COLO829 (cell line): ENCODE measurements around the gene GLP2R.
"Not testable (repeated sequence)": the region's sequence is repeated elsewhere in the genome, so short reads cannot be mapped to it uniquely, and the experiment has no call there.

Experiments
- DNase-seq: peaks from one replicate; pipeline ENCODE4 v3.0.0; 2012; ENCODE audit warnings: low spot score

The GLP2R gene, protein sequence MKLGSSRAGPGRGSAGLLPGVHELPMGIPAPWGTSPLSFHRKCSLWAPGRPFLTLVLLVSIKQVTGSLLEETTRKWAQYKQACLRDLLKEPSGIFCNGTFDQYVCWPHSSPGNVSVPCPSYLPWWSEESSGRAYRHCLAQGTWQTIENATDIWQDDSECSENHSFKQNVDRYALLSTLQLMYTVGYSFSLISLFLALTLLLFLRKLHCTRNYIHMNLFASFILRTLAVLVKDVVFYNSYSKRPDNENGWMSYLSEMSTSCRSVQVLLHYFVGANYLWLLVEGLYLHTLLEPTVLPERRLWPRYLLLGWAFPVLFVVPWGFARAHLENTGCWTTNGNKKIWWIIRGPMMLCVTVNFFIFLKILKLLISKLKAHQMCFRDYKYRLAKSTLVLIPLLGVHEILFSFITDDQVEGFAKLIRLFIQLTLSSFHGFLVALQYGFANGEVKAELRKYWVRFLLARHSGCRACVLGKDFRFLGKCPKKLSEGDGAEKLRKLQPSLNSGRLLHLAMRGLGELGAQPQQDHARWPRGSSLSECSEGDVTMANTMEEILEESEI

GRCh38 chr17:9825641-9826150, at the start of gene GLP2R:
TSS of gene GLP2R (plus strand) at chr17:9825924. CDS start at chr17:9826064, 140 bp downstream.
- no peak for DNase-seq

- DNase-seq = no peak
These were observed 48.8 kb upstream of the GLP2R start for GRCh38 chr17:9776911-9777310.

DNA sequence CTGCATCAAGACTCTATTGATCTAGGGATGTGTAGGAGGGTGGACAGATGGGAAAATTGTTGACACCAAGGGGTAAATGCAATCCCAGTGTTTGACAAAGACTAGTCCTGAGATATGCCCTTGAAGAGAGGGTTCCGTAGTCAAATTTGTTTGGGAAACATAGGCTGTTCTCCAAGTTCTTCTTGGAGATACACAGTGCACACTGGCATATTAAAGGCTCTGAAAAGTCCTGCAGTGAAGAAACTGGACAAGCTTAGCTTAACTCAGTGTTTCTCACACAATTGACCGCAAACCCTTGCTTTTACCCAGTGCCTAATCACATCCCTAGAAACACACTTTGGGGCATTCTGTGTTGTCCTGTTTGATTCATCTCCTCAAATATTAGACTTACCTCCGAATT, 45.2 kb upstream of the GLP2R start:
- no peak for DNase-seq

- no peak for DNase-seq
These were observed 42.7 kb upstream of the GLP2R start for GRCh38 chr17:9783050-9783449.

DNA sequence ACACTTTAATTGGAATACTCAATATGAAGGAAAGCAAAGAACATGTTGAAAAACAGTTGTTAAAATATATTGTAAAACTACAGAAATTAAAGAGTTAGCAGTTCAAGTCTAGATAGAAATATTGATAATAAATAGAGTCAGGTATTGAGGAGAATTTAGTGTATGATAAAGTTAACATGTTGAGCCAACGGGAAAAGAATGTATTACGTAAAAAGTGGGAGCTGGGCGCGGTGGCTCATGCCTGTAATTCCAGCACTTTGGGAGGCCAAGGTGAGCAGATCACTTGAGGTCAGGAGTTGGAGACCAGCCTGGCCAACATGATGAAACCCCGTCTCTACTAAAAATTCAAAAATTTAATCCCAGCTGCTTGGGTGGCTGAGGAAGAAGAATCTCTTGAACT, 42.3 kb upstream of the GLP2R start:
- DNase-seq = not testable (repeated sequence)

DNA sequence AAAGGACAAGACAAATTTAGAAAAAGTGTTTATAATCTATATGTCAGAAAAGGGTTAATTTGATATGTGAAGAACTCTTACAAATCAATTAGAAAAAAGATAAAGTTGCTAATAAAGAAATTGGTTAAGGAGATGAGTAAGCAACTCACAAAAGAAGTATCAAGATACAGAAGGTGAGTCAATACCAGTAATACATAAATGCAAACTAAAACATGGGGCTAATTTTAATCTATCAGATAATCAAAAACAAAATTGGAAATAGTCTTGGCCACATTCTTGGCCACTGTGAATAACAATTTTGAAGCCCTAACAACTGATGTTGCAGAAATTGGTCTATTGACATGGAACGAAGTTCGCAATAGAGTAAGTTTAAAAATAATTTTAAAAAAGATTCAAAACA, 41.2 kb upstream of the GLP2R start:
- no peak for DNase-seq

DNA sequence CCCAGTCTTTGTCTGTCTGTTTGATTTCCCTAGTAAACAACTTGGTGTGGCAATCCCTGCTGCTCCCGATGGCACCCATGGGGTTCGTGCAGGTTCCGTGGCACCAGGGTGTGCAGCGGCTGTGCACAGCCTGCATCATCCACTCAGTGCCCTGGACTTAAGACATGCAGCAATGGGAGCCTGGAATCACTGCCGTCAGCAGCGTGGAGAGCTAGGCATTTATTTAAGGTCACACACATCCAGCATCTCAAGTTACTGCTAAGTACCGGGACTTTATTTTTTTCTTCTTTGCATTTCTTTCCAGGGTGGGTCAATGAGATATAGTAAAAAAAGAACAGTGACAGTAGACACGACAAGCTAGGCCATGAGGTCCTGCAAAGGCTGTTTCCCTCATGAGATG, 37.1 kb upstream of the GLP2R start:
- DNase-seq = no peak

DNA sequence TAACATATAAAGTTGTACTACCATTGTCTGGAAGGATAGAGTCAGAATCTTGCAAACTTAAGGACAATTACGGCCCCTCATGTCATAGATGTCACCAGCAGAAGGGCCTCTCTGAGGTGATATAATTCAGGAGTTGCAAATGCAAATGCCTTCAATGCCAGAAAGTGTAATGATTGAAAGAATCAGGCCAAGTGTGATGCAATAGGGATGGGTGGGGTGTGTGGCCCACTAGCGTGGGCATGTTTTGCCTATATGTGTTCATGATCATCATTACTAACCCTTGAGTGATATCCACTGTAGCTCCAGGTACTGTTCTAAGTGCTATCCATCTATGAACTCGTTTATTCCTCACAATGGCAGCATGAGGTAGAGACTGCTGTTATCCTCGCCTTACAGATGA, 35.4 kb upstream of the GLP2R start:
- DNase-seq = no peak

DNA sequence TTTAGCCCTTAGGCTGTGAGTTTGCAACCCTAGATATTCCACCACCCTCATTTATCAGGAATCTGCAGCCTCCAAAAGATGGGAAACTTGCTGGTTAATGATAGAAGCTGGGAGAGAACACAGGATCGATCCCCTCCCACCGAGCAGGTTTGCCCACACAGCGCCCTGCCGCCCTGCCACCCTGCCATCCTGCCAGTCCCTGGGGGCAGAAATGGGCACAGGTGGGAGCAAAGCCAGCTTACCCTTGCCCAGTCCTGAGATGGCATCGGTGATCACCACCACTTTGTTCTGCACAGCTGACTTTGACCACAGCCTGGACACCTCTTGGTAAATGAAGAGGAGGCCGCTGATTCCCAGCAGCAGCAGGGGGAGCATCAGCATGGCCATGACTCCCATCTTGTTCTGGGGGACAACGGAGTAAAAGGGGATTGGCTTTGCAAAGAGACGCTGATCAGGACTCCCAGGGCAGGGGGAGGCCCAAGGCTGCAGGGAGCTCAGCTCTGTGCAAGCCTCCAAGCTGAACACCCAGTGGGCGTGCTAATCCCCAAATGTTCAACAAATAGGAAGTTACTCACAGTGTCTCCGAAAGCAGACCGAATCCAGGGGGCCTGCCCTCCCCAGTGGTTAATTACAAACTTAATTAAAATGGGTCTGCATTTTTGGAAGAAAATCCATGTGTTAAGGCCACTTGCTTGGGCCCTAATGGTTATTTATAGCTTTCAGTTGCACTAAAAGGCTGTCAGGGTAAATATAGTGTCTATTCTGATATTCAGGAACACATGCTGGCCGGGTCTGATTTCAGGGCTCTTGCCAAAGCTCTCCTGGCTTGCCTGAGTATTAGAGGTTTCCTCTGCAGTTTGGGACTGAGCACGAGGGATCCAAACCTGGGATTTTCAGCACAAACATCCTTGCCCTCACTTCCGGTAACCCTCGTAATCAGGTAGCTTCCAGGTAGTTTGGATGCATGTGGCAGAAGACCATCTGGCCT, 34.5 kb upstream of the GLP2R start, which contains the start of gene DHRS7C:
DHRS7C (minus strand) TSS at position 704 of the 988 bp plus-strand sequence; CDS start at position 396, 308 bp downstream.
- no peak for DNase-seq

DNA sequence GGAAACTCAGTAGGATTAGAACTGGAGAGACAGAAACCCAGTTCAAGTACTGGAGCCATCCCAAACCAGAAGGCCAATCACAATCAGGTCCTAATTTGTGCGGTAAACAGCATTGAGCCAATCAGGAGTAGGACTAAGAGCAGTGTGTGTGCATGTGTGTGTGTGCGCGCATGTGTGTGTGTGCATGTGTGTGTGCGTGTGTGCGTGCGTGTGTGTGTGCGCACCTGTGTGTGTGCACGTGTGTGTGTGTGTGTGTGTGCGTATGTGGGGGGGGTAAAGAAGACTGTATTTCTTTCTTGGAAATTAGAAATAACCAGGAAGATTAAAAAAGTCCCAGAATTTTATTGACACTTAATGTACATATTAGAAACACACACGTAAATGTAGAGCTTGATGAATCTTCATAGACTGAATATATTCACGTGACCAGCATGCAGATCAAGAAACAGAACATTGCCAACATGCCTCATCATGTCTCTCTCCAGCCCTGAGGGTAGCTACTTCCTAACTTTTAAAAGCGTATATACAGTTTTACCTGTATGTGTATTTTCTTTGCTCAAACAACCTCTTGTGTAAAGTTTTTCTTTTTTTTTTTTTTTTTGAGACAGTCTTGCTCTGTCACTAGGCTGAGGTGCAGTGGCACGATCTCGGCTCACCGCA, 33.4 kb upstream of the GLP2R start:
- DNase-seq = no peak

GRCh38 chr17:9798008-9798407, 27.7 kb upstream of the GLP2R start:
- no peak for DNase-seq

DNA sequence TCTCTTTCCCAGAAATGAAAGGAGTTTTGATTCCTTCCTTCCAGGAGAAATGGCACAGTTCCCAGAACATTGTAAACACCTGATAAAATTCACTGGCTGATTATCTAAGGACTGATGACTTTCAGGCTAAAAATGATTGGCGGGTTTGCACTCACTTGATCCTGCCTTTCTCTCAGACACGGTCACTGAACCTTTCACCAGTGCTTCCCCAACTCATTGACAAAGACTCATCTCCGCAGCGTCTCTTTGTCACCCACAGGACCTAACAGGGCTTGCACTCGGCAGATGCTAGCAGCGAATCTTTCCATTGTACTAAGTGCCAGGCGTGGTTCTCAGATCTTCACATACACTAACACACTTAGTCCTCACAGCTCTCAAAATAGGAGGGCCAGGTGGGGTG, 27.0 kb upstream of the GLP2R start:
- no peak for DNase-seq

DNA sequence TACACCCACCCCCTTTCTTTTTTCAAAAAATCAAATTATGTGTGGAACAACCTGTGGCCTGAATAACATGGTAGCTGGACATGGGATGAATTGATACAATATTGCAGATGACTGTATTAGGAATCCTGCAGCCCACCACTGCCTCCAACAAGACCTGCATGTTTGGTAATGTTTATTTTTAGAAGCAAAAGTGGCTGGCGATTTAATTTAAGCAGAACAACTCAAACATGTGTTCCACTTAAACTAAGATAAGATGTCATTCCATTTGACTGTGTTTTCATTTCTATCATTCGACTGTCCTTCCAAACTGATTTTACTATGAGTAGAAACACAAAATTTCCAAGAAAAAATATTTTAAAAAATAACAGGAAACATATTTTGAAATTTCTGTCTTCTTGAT, 24.2 kb upstream of the GLP2R start:
- DNase-seq = no peak

GRCh38 chr17:9802294-9802693, 23.4 kb upstream of the GLP2R start:
- no peak for DNase-seq

- no peak for DNase-seq
These were observed 23.0 kb upstream of the GLP2R start for GRCh38 chr17:9802697-9803096.

- no peak for DNase-seq
These were observed 20.0 kb upstream of the GLP2R start for GRCh38 chr17:9805769-9806168.

- DNase-seq = no peak
These were observed 19.0 kb upstream of the GLP2R start for GRCh38 chr17:9806699-9807098.

GRCh38 chr17:9809409-9809808, 16.3 kb upstream of the GLP2R start:
- DNase-seq = no peak

GRCh38 chr17:9810100-9810949, 15.4 kb upstream of the GLP2R start:
- no peak for DNase-seq

- DNase-seq = no peak
These were observed 14.6 kb upstream of the GLP2R start for GRCh38 chr17:9811086-9811485.

DNA sequence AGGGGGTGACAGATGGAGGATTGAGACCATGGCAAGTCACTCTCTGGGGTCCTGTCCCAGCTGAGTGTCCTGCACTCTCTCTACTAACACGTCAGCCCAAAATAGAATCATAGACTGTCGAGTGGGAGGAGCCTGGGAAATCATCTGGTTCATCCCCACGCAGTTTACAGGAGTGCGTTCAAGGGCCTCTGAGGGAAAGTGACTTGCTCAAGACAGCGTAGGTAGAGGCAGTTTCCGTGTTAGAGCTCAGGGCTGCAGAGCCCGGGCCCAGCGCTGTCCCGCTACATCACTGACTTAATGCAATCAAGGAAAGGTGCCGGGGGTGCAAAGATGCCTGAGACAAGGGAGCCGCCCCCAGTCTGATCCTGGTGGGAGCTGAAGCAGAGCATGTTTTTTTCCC, 14.2 kb upstream of the GLP2R start:
- no peak for DNase-seq
